Measurements from ENCODE around the gene NPHP4.

- TF ChIP-seq, protein P1, sequence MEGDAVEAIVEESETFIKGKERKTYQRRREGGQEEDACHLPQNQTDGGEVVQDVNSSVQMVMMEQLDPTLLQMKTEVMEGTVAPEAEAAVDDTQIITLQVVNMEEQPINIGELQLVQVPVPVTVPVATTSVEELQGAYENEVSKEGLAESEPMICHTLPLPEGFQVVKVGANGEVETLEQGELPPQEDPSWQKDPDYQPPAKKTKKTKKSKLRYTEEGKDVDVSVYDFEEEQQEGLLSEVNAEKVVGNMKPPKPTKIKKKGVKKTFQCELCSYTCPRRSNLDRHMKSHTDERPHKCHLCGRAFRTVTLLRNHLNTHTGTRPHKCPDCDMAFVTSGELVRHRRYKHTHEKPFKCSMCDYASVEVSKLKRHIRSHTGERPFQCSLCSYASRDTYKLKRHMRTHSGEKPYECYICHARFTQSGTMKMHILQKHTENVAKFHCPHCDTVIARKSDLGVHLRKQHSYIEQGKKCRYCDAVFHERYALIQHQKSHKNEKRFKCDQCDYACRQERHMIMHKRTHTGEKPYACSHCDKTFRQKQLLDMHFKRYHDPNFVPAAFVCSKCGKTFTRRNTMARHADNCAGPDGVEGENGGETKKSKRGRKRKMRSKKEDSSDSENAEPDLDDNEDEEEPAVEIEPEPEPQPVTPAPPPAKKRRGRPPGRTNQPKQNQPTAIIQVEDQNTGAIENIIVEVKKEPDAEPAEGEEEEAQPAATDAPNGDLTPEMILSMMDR (IDR thresholded peaks at IDR 0.05) = no peak
- no peak for TF ChIP-seq POLR2A (IDR thresholded peaks at IDR 0.05)
These were observed 15.3 kb upstream of the NPHP4 start for GRCh38 chr1:6007318-6008083.
